AG09319 (cell line): ENCODE data around the gene NUMB.

Experiments
- DNase-seq: peaks from one replicate; pipeline ENCODE4 v3.0.0-alpha.2; 2010; ENCODE audit warnings: low read depth; ENCODE audit errors: extremely low read depth
- CTCF ChIP-seq: IDR thresholded peaks from 2 replicates; pipeline ENCODE4 v1.5.1; 2011; ENCODE audit warnings: low read depth, mild to moderate bottlenecking, inconsistent platforms, low read length, moderate library complexity

Gene NUMB

GRCh38 chr14:73458183-73458976 is at the start of gene NUMB:
Gene NUMB (minus strand): TSS chr14:73458546. CDS start chr14:73355751, 102,795 bp downstream.
- no peak for TF ChIP-seq CTCF
- peak; percentile 100 for DNase-seq

- TF ChIP-seq CTCF, result no peak
- no peak for DNase-seq
Observed at GRCh38 chr14:73503648-73504047, 45.3 kb upstream of the NUMB start.

- no peak for TF ChIP-seq CTCF
- DNase-seq, result no peak
Observed at GRCh38 chr14:73502017-73502619, 43.8 kb upstream of the NUMB start.

GRCh38 chr14:73500360-73500759 is 42.0 kb upstream of the NUMB start:
- no peak for TF ChIP-seq CTCF
- DNase-seq, result no peak

GRCh38 chr14:73494593-73494992 is 36.2 kb upstream of the NUMB start:
- TF ChIP-seq CTCF, result no peak
- DNase-seq, result no peak

- no peak for TF ChIP-seq CTCF
- no peak for DNase-seq
Observed at GRCh38 chr14:73492670-73493069, 34.3 kb upstream of the NUMB start.

GRCh38 chr14:73492043-73492552 is 33.8 kb upstream of the NUMB start:
- DNase-seq, result no peak
- no peak for TF ChIP-seq CTCF
